MM.1S (cell line): ENCODE data around the gene MAJIN.

ENCODE experiments used
- CTCF ChIP-seq: fragments of 300-600 bp; sonication (generic); IDR thresholded peaks from 2 replicates; pipeline ENCODE4 v1.5.1; 2016; ENCODE audit warnings: antibody characterized with exemption, low read length, mixed read lengths
- EZH2 ChIP-seq: fragments of 300-600 bp; sonication (generic); optimal IDR thresholded peaks from 2 replicates; pipeline ENCODE3; 2017; ENCODE audit warnings: low read depth, mild to moderate bottlenecking, antibody characterized with exemption, low read length, mixed read lengths

GRCh38 chr11:64924910-64925284 lies 47.0 kb downstream of the MAJIN start:
- no peak for TF ChIP-seq CTCF
- TF ChIP-seq EZH2: no peak
